GM12875 (cell line): ENCODE results near the gene TNFRSF13B.

Experiments used
- H3K4me3 ChIP-seq: one replicate; pipeline ENCODE4 v1.5.1; 2011; ENCODE audit warnings: low read depth, low read length, control low read depth
- CTCF ChIP-seq: IDR thresholded peaks from 2 replicates; pipeline ENCODE4 v1.5.1; 2011; ENCODE audit warnings: low read depth, mild to moderate bottlenecking, control low read depth, inconsistent platforms, low read length, moderate library complexity, borderline replicate concordance; ENCODE audit not compliant: insufficient read depth

The TNFRSF13B gene

GRCh38 chr17:16995930-16996329 lies 24.0 kb upstream of the TNFRSF13B start:
- no peak overlapping the region for H3K4me3 ChIP-seq
- TF ChIP-seq CTCF, result no peak

- no peak overlapping the region for H3K4me3 ChIP-seq
- no peak for TF ChIP-seq CTCF
Measured at GRCh38 chr17:16994631-16995030, 22.7 kb upstream of the TNFRSF13B start.

GRCh38 chr17:16991349-16992009 lies 19.6 kb upstream of the TNFRSF13B start:
- peak; percentile 88 for TF ChIP-seq CTCF
- H3K4me3 ChIP-seq, result no peak overlapping the region

- TF ChIP-seq CTCF, result no peak
- H3K4me3 ChIP-seq, result peak overlapping the region; percentile 54
Measured at GRCh38 chr17:16989953-16990860, 18.3 kb upstream of the TNFRSF13B start.

- no peak for TF ChIP-seq CTCF
Measured at GRCh38 chr17:16989230-16989952, 17.5 kb upstream of the TNFRSF13B start.

GRCh38 chr17:16988749-16989229 lies 16.9 kb upstream of the TNFRSF13B start:
- H3K4me3 ChIP-seq, result peak overlapping the region; percentile 54
- no peak for TF ChIP-seq CTCF

More at GRCh38 chr17:16989230-16989952, 17.5 kb upstream of the TNFRSF13B start:
- H3K4me3 ChIP-seq, result peak overlapping the region; percentile 54
